ENCODE measurements around the gene MOB2.

MOB2 gene

DNA sequence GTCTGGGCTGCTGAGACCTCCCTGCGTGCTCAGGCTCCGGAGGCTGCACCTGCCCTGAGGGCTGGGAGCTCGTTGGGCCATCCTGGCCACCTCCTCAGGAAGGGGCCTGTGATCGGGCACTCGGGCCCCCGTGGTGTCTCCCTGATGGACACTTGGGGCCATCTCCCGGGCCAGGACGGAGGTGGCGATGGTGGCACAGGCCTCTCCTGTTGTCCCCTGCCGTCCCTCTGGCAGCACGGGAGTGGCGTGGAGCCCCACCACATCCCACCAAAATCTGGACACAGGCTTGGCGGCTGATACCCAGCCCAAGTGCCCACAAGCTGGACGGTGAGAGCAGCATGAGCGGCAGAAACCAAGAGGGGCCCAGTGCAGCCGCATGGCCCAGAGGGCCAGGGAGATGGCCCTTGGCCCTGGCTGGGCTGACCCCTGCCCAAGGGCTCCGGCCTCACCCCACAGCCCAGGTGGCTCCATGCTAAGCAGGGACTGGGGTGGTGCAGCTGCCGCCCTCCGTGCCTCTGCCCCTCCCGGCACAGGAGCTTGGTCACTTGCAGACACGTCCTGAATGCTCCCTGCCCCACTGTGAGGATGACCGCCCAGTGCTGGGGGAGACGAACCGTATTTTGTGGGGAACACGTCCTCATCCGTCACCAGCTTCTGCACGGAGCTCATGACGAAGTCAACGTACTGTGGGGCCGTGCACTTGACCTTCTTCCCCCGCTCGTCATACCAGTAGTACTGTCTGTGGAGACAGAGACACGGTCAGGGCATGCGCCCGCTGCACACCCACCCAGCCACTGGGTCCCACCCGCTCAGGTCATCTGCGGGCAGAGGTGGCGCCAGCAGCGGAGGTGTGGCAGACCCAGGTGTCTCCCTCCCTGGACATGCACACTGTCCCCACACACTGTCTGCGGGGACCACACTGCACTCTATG is 15.6 kb downstream of the MOB2 start:
- no peak for DNase-seq

DNA sequence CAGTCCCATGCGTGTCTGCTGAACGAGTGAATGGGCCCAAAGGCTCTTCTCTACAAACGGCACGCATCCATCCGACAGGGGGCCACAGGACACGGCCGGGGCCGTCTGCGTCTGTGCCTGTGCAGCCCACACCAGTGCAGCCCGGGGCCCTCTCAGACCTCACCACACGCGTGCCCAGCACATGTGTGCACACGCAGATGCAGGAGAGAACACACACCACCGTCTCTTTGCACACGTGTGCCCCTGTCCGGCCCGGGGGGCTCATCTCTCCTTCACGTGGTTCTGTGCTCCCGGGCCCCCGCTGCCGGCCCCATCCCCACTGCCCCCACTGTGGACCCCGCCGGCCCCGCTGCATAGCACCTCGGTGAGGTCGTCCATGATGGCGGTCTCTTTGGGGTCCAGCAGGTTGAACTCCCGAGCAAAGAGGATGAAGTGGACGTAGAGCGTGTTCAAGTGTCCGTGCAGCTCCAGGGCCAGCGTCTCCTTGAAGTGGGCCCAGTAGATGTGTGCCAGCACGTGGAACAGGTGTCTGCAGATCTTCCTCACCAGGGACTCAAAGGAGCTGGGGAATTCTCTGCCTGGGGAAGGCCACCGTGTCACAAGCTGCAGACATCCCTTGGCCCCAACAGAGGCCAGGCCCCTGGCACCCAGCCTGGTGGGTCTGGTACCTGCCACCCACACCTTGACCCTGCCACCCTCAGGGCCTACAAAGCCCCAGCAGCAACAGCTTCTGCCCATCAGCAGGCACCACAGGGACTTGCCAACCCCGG is 16.5 kb downstream of the MOB2 start:
- DNase-seq = no peak

DNA sequence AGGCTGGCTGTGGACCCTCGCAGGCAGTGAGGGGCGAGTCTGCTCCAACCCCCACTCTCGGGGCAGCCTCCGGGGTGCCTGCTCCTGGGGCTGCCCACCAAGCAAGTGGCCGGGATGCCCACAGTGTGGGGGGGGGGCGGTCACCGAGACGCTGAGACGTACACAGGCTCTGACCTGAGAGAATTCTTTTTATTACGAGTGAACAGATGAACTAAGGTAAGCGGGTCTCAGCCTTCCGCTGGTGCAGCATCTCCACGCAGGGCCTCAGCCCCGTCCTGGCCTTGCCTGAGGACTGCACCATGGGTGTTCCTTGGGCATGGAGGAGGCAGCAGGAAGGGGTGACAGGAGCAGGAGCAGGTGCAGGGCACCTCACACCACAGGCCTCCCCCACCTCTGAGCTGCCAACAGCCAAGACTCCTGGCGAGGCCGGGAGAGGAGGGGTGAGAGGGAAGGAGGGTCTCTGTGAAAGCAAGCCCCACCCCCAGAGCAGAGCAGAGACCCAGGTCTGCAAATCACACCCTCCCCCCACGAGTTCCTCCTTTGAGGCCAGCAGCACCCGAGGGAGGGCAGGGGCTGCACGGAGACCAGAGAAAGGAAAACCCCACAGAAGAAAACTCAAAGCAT is 17.2 kb downstream of the MOB2 start:
- no peak for DNase-seq

DNA sequence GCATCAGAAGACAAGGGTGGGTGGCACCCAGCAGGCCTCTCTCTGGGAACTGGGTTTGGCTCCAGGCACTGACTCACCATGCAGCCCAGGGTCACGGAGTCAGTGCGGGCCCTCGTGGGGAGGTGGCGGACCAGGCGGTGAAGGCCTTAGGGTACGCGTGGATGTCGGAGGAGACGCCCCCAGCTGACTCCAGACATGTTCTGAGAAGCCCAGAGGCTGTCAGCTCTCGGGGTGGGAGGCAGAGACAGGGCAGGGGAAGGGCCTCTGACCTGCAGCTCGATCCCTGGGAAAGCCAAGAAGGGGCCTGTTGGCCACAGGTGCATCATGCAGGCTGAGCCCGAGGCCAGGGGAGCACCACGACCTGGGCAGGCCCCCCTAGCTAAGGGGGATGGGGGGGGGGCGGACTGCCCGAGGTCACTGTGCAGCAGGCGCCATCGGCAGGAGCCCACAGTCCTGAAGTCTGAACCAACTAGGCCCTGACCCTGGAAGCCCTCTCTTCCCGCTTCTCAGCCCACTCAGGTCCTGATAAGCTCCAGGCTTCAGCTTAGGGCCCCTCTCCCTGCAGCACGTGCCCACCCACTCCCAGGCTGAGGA is 18.0 kb downstream of the MOB2 start:
- no peak for DNase-seq

DNA sequence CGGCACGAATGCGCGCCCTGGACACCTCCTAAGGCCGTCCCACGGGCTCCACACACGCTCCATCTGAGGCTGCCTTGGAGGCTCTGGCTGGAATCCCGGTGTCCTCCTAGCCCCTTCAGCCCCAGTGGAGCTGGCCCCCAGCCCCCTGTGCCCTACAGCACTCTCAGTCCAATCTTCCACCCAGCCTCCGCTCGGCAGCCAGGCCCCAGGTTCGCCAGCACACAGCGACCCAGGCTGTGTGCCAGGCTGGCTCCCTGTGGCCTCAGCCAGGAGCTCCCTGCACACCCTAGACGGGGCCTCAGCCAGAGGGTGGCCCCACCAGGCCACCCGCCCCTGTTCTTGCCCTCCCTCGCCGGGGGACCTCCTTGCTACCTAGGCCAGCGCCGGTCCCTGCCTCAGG is 18.6 kb downstream of the MOB2 start:
- no peak for DNase-seq

DNA sequence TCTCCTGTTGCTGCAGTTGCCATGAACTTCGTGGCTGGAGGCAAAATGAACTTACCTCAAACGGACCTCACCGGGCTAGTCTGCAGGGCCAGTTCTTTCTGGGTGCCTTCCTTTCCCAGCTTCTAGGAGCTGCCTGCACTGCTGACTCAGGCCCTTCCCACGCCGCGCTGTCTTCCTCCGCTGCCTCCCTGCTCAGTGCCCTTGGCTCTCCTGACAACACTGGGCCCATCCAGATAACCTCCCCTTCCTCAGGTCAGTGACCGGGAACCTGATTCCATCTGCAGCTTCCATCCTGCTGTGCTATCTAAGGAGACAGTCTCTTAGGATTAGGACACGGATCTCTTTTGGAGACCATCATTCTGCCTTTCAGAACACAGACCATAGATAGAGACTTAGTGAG is 19.3 kb downstream of the MOB2 start:
- no peak for DNase-seq

DNA sequence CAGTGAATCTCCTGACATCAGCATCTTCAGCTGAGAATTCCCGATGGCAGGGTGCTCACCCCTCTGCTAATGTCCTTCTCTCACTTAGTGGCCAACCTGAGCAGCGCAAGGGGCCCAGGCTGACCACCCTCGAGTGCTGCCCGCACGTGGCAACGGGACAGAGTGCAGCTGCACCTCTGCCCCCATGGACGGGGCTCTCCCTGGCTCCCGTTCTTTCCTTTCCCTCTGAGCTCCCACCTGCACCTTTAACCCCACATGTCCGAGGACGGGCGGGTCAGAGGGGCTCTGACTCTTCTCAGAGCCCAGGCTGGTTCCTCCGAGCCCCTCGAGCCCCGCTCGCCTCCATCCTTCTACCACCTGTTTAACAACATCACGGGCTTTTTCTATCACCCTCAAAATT is 19.8 kb downstream of the MOB2 start:
- DNase-seq = no peak

DNA sequence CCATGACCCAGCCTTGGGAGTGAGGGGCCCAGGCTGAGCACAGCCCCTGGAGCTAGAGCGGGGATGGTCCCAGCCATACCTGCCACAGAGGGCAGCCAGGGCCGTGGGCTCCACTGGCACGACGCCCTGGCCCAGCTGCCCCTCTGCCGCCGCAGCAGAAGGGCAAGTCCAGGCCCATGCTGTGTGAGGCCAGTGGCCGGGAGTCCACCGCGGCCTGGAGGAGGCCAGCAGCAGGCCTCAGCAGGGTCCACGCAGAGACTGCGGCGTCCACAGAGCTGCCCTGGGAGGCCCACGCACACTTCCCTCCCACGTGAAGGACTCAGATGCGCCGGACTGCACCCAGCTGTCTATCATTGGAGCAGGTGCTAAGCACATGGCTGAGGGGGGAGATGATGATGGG is 23.5 kb downstream of the MOB2 start:
- DNase-seq = no peak

DNA sequence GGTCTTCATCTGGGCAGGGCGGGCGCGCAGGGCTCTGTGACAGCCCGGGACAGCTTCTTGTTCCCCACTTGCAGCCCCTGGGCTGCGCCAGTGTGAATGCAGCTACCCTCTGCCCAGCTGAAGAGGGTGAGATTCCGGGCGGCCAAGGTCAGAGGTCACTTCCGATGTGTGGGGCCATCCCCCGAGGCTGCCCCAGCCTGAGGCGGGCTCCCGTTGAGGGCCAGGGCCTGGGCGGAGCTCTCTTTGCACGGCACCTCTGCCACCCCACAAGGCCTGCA is 23.9 kb downstream of the MOB2 start:
- no peak for DNase-seq

DNA sequence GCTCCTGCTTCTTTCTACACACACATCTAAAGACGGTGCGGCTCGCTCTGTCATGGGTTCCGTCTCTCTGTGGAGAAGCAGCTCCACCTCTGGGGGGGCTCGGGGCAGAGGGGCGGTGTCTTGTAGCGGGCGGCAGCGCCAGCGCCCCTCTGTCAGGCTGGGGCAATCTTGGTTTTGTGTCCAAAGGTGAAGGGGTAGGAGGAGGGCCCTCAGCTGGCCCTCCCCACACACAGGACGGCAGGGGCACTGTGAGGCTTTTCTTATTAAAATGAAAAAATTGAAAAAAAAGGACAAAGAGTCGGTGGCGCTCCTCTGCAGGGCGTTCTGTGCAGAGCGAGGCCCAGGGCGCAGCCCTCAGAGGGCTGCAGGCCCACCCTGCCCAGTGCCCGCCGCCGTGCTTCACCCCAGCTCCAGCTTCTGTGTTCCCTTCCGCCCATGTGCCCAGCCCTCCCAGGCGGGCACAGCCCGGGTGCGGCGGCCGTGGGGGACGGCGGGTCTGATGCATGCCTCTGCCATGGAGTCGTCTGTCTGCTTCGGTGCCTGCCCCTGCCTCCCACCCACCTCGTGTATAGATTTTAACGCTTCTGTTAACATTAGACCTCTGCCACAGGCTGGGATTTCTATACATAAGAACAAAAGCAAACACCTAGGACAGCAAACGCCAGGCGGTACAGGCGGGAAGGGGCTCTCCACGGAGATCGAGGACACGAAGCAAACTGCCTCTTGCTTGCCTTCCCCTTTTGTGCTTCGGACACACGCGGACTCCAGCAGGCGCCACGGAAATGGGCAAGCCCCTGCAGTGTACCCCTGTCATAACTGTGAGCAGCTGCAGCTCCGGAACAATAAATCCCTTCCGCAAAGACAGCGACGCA is 24.5 kb downstream of the MOB2 start:
- no peak for DNase-seq

DNA sequence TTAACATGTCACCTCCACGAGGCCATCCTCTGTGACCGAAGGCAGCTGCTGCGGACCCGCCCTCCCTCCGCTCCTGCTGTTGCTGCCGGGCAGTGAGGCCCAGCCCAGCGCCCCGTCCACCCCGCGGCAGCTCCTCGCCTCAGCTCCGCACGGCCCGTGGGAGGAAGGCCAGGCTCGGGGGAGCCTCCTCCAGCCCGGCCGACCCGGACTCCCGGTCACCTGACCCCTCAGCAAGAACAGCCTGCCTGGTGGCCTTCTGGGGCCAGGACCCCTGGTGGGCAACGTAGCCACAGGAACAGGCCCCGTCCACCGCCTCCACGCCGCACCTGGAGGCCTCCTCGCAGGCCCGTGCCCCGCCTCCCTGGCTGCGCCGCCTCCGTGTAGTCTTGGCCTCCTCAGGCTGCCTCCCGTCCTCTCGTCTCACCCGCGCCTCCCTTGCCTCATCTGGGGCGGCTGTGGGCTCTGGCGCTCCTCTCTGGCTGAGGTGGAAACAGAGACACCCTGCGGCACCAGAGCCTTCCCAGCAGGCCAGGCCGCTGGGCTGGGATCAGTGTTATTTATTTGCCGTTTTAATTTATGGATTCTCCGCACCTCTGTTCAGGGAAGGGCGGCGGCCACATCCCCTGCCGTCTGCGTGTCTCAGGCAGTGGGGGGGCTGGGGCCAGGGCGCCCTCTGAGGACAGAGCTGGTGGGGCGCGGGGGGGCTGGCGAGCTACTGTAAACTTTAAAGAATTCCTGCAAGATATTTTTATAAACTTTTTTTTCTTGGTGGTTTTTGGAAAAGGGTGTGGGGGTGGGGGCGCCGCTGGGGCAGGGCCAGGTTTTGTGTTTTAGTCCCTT is 25.4 kb downstream of the MOB2 start:
- no peak for DNase-seq

DNA sequence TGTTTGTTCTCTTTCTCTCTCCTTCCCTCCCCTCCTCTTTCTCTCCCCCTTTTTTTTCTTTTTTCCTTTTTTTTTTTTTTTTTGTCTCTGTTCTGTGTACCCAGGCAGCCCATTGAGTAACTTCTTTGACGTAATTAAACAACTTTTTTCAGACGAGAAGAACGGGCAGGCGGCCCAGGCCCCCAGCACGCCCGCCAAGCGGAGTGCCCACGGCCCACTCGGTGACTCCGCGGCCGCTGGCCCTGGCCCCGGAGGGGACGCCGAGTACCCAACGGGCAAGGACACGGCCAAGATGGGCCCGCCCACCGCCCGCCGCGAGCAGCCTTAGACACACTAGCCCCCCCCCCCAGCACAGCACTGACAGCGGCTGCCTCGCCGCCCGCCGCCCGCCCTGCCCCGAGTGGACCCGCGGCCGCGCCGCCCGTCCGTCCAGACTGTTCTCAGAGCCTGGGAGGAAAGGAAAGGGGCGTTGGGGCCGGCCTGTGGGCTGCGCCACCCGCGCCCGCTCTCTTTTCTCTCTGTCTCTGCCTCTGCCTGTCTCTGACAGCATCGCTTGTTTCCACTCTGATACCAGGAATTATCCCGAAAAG is 26.1 kb downstream of the MOB2 start:
- no peak for DNase-seq

DNA sequence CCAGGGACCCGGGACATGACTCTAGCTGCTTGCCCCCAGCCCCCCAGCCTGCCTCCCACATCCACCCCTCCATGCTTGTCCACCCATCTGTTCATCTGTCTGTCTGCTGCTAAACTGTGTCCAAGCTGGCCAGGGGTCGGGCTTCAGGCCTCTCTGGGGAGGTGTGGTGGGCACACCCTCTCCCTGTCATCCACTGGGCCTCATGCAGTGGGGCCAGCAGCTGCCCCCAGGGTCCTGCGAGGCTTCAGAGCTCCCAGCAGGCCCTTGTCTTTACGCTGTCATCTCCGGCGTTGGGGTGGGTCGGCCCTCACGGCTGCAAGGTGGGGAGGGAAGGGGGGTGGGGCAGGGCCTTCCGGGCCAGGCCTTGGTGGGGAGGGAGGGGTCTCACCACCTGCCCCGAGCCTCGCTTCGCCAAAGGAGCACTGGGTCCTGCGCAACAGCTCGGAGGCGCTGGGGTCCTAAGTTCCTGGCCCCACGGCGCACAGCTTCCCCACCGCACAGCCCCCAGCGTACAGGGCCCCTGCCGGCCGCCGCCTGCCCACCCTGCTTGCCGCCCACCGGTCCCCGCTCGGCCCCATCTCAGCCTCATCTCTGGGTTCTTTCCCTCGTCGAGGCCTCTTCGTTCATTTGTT is 26.7 kb downstream of the MOB2 start:
- no peak for DNase-seq

DNA sequence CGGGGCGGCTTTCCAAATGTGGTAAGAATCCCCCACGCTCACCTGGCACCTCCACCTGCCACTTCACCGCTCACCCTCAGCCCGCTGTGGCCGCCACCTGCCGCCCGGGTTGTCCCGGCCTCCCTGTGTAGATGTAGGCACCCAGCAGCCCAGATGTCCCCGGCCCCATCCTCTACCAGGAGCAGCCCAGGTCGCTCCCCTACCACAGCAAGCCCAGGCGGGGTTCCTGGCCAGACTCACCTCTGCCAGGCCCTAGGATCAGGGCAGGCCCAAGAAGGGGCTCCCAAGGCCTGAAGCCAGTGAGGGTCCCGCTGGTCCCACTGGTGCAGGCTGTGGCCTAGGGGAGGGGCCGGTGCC is 27.4 kb downstream of the MOB2 start:
- no peak for DNase-seq

DNA sequence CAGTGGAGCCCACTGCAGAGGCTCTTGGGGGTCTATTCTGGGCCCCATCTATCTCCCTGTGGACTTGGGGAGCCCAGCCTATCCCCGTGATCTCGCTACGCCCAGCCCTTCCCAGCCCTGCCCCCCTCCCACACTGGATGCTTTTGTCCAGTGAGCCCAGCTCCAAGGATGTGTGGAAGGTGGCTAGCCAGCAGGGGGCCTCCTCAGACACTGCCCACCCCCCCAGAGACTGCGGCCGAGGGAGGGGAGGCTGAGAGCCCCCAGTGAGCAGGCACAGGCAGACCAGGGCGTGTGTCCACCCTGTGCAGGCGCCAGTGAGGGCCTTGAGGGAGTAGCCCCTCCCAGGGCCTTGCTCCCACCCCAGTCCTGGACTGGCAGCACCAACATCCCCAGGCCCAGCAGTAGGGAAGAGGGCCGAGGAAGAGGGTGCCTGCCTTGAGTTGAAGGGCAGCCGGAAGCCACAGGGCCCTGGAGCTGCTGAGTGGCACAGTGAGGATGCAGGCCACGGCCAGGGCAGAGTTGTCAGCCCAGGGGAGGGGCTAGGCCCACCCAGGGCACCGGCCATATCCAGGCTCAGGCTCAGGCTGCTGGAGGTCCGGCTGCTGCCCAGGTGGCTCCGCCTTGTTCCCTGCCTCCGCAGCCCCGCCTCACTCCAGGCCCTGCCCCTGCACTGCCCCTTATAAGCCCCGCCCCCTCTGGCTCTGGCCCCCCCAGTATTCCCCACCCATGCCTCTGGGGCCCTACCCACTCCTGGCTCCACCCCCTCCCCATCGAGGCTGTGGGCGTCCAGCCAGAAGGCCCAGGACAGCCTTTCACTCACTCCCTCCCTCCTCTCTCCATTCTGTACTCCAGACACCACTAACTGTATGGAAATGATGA is 28.0 kb downstream of the MOB2 start:
- DNase-seq = peak; percentile 5

DNA sequence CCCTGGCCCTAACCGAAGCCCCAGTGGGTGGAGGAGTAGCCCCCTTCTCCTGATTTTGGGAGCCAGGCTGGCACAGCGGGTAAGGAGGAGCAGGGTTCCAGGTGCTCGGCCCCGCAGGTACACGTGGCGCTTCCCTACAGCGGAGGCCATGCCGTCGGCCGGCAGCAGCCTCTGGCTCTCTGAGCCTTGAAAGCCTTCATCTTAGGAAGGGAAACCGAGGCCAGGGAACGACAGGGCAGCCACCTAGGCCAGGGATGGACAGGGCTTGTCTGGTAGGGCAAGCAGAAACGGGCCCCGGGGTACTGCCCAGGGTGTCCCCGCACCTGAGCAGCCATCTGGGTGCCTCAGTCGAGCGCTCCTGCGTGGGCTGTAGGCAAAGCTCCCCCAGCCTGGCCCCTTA is 28.7 kb downstream of the MOB2 start:
- DNase-seq = no peak

DNA sequence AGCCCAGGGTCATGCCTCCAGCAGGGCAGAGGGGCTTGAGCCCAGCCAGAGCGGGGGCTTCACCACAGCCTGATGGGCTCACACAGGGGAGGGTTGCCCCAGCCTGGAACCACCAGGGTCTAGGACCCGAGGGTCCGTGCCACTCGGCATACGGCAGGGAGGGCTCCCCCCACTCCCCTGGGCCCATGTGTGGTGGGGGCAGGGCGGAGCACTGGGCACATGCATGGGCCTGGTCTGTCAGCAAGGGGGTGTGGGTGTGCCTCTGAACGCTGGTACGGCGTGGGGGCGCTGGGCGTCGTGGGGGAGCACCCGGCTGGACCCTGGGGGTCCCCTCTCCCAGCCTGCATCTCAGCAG is 29.3 kb downstream of the MOB2 start:
- DNase-seq = no peak

DNA sequence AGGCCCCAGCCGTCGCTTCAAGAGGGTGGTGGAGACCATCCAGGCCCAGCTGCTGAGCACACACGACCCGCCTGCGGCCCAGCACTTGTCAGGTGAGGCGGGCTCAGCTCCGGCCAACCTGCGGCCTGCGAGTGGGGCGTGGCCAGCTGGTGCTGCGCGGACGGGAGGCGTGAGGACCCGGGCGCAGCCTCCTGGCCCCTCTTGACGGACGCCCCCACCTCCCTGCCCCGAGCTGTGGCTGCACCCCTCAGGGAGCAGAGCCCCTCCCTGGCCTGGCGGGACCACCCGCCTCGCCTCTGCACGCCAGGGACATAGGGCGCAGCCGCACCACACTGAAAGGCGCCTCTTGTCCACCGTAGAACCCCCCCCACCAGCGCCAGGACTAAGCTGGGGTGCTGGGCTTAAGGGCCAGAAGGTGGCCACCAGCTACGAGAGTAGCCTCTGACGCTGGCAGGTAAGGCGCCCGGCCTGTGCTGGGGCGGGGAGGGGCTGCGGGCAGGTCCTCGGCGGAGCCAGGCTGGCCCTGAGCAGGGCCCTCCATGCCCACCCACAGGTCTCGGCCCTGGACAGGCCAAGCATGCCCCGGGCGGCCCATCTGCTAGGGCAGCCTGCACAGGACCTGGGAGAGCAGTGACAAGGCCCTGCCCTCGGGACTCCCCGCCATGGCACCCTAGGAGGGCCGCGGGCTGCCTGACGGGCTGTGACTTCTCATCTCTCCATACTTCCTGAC is 29.8 kb downstream of the MOB2 start:
- DNase-seq = no peak

DNA sequence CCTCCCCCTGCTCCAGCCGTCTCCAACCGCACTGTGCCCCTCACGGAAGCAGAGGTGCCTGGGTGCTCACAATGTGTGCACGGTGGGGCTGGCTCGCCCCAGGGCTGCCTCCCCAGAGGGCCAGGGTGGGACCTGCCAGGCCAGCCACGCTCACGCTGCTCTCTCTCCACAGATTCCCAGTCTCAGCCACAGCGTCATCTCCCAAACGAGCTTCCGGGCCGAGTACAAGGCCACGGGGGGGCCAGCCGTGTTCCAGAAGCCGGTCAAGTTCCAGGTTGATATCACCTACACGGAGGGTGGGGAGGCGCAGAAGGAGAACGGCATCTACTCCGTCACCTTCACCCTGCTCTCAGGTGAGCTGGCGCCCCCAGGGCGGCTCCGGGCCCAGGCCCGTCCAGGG is 30.4 kb downstream of the MOB2 start:
- no peak for DNase-seq
